Choroid plexus epithelial cell (primary cell): ENCODE measurements around the gene SLC27A1.
"Not testable (repeated sequence)": the region's sequence is repeated elsewhere in the genome, so short reads cannot be mapped to it uniquely, and the experiment has no call there.

Experiments
- DNase-seq: peaks from one replicate; pipeline ENCODE4 v3.0.0-alpha.2; 2010; ENCODE audit warnings: low read depth
- H3K4me3 ChIP-seq: 2 replicates; pipeline ENCODE4 v1.5.1; 2011; ENCODE audit warnings: low read depth, mild to moderate bottlenecking, control low read depth, low read length, moderate library complexity
- TF ChIP-seq, protein P1 (sequence below): conservative IDR thresholded peaks from 2 replicates; pipeline ENCODE4 v1.5.1; 2011; ENCODE audit warnings: low read depth, mild to moderate bottlenecking, control low read depth, inconsistent platforms, low read length, moderate library complexity

The SLC27A1 gene

DNA sequence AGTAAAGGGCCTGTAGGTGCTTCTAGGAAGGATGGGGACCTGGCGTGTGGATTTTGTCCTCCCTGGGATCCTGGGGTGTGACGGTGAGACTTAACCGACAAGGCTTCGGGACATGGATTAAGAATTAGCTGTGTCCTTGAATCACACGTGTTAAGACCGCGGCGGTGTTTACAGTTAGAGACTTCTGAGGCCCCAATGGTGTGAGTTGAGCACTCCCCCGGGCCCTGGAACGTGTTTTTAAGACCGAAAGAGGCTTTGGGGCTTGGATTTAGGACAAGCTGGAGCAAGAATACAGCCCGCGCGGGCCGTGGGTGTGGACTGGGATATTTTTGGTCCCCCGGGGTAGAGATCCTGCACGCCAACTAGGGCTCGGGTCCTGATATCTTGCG is 1.2 kb upstream of the SLC27A1 start:
- no peak for DNase-seq
- peak overlapping the region; percentile 78 for H3K4me3 ChIP-seq
- TF ChIP-seq, protein P1, sequence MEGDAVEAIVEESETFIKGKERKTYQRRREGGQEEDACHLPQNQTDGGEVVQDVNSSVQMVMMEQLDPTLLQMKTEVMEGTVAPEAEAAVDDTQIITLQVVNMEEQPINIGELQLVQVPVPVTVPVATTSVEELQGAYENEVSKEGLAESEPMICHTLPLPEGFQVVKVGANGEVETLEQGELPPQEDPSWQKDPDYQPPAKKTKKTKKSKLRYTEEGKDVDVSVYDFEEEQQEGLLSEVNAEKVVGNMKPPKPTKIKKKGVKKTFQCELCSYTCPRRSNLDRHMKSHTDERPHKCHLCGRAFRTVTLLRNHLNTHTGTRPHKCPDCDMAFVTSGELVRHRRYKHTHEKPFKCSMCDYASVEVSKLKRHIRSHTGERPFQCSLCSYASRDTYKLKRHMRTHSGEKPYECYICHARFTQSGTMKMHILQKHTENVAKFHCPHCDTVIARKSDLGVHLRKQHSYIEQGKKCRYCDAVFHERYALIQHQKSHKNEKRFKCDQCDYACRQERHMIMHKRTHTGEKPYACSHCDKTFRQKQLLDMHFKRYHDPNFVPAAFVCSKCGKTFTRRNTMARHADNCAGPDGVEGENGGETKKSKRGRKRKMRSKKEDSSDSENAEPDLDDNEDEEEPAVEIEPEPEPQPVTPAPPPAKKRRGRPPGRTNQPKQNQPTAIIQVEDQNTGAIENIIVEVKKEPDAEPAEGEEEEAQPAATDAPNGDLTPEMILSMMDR = no peak

GRCh38 chr19:17469481-17470067 is 750 bp upstream of the SLC27A1 start:
- TF ChIP-seq, protein P1 = no peak
- DNase-seq = peak; percentile 98
- peak overlapping the region; percentile 78 for H3K4me3 ChIP-seq

DNA sequence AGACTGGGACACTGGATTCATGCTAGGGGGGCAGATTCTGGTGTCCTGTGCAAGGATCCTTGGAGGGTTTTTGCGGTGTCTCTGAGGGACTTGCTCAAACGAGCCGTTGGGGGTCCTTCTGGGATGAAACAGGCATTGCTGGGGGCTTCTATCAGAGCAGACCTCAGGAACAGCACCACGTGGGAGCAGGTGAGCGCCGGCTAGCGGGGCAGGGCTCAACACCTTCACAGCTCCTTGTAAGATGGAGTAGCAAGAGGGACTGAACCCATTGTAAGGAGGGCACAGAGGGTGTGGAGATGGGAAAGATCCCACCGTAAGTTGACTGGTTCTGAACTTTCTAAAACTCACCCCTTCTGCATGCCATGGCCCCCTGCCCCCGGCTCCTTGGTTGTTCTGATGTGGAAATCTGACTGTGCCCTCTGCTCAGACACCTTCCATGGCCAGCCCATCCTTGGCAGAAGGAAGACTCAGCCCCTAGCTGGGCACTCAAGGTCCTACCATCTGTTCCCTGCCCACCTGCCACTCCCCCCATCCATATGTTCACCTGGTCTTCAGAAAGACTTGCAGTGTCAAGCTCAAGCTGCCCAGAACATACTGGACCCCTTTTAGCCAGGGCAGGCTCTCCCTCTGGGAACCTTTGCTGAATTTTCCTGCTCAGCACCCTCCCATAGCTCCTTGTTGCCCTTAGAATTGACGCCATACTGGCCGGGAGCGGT is 1.2 kb downstream of the SLC27A1 start:
- H3K4me3 ChIP-seq = peak overlapping the region; percentile 78
- DNase-seq = no peak
- TF ChIP-seq, protein P1 = no peak

DNA sequence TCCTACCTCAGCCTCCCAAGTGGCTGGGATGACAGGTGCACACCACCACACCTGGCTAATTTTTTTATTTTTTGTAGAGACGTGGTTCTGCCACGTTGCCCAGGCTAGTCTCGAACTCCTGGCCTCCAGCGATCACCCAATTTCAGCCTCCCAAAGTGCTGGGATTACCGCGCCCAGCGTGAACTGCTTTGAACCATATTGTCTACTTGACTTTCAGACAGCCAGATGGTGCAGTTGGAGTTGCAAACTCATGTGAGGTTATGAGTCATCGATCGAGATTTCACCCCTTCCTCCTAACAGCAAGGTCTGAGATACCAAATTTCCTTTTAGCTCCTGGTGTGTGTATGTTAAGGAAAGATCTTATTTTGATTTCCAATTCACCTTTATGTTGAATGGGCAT is 2.7 kb downstream of the SLC27A1 start:
- H3K4me3 ChIP-seq = no peak overlapping the region
- TF ChIP-seq, protein P1 = peak; percentile 10

DNA sequence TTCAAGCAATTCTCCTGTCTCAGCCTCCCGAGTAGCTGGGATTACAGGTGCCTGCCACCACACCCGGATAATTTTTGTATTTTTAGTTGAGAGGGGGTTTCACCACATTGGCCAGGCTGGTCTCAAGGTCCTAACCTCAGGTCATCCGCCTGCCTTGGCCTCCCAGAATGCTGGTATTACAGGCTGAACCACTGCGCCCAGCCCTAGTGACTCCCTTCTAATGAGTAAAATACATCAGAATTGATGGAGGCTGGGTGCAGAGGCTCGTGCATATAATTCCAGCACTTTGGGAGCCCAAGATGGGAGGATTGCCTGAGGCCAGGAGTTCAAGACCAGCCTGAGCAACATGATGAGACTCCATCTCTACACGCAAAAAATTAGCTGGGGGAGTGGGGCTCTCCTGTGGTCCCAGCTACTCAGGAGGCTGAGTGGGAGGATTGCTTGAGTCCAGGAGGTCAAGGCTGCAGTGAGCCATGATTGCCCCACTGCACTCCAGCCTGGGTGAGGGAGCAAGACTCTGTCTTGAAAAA is 4.8 kb downstream of the SLC27A1 start:
- not testable (repeated sequence) for H3K4me3 ChIP-seq, DNase-seq

More for the DNA sequence above, 2.7 kb downstream of the SLC27A1 start:
- DNase-seq = peak; percentile 93

GRCh38 chr19:17475541-17476115 is 5.3 kb downstream of the SLC27A1 start:
- no peak overlapping the region for H3K4me3 ChIP-seq
- TF ChIP-seq, protein P1 = no peak
- peak; percentile 81 for DNase-seq

- peak; percentile 85 for DNase-seq
- TF ChIP-seq, protein P1 = no peak
- H3K4me3 ChIP-seq = no peak overlapping the region
Observed at GRCh38 chr19:17479325-17479791, 9.0 kb downstream of the SLC27A1 start.
